Fibroblast of skin of scalp (primary cell): ENCODE results near the gene VIP. TPM values are rescaled to one million over a fixed set of nuclear protein-coding genes. Genes with fewer than 3 reads are reported as not detected.
"Not testable (repeated sequence)": the region's sequence is repeated elsewhere in the genome, so short reads cannot be mapped to it uniquely, and the experiment has no call there.

Experiments
- DNase-seq: peaks from one replicate; pipeline ENCODE4 v3.0.0-alpha.2; 2013
- polyA plus RNA-seq, 2 experiments: library from polyadenylated mRNA; unstranded; fragments of 120-200 nt; gene quantifications; one replicate each; pipeline ENCODE4 v1.2.1, GENCODE V29; 2013; ENCODE audit not compliant: insufficient read length in 2 of 2

Gene VIP
- polyA plus RNA-seq (2013, experiment 1 of 2; ENCODE audit: insufficient read length): not detected
- 0.15 TPM for polyA plus RNA-seq (2013, experiment 2 of 2; ENCODE audit: insufficient read length)

- DNase-seq: peak; percentile 51
These were observed at the start of gene VIP for GRCh38 chr6:152750694-152751093. VIP (plus strand) TSS chr6:152750797; CDS start chr6:152752178, 1,381 bp downstream.

- DNase-seq: peak; percentile 66
These were observed 49.3 kb upstream of the VIP start for GRCh38 chr6:152701081-152701862.

- DNase-seq: no peak
These were observed 48.7 kb upstream of the VIP start for GRCh38 chr6:152701863-152702401.

- not testable (repeated sequence) for DNase-seq
These were observed 46.8 kb upstream of the VIP start for GRCh38 chr6:152703750-152704149.

- DNase-seq: no peak
These were observed 45.3 kb upstream of the VIP start for GRCh38 chr6:152705327-152705726.

- no peak for DNase-seq
These were observed 34.3 kb upstream of the VIP start for GRCh38 chr6:152716322-152716721.

GRCh38 chr6:152720974-152721373, 29.6 kb upstream of the VIP start:
- DNase-seq: no peak

- DNase-seq: no peak
These were observed 28.6 kb upstream of the VIP start for GRCh38 chr6:152721956-152722355.

- peak; percentile 35 for DNase-seq
These were observed 27.2 kb upstream of the VIP start for GRCh38 chr6:152723398-152723797.

- DNase-seq: no peak
These were observed 24.3 kb upstream of the VIP start for GRCh38 chr6:152726313-152726712.

GRCh38 chr6:152727507-152727906, 23.1 kb upstream of the VIP start:
- DNase-seq: no peak

GRCh38 chr6:152734630-152735029, 16.0 kb upstream of the VIP start:
- DNase-seq: no peak

GRCh38 chr6:152736687-152737273, 13.8 kb upstream of the VIP start:
- no peak for DNase-seq

- no peak for DNase-seq
These were observed 5.0 kb upstream of the VIP start for GRCh38 chr6:152745509-152746171.

- DNase-seq: peak; percentile 63
These were observed 4.4 kb upstream of the VIP start for GRCh38 chr6:152746172-152746553.

GRCh38 chr6:152748843-152749242, 1.8 kb upstream of the VIP start:
- peak; percentile 2 for DNase-seq

GRCh38 chr6:152749336-152749735, 1.3 kb upstream of the VIP start:
- DNase-seq: no peak

GRCh38 chr6:152765331-152765730, 14.7 kb downstream of the VIP start:
- DNase-seq: no peak

GRCh38 chr6:152769159-152769558, 18.6 kb downstream of the VIP start:
- no peak for DNase-seq

GRCh38 chr6:152769993-152770392, 19.4 kb downstream of the VIP start:
- DNase-seq: no peak

GRCh38 chr6:152771061-152771687, 20.6 kb downstream of the VIP start:
- no peak for DNase-seq

- DNase-seq: no peak
These were observed 24.8 kb downstream of the VIP start for GRCh38 chr6:152775428-152775827.

- DNase-seq: no peak
These were observed 26.2 kb downstream of the VIP start for GRCh38 chr6:152776833-152777232.
